ENCODE results near the gene NCAPH2. TPM values are rescaled to one million over a fixed set of nuclear protein-coding genes. Genes with fewer than 3 reads are reported as not detected.

The NCAPH2 gene
- total RNA-seq, 2 donors from 2014 or later = 43.7 to 59.6 TPM

DNA sequence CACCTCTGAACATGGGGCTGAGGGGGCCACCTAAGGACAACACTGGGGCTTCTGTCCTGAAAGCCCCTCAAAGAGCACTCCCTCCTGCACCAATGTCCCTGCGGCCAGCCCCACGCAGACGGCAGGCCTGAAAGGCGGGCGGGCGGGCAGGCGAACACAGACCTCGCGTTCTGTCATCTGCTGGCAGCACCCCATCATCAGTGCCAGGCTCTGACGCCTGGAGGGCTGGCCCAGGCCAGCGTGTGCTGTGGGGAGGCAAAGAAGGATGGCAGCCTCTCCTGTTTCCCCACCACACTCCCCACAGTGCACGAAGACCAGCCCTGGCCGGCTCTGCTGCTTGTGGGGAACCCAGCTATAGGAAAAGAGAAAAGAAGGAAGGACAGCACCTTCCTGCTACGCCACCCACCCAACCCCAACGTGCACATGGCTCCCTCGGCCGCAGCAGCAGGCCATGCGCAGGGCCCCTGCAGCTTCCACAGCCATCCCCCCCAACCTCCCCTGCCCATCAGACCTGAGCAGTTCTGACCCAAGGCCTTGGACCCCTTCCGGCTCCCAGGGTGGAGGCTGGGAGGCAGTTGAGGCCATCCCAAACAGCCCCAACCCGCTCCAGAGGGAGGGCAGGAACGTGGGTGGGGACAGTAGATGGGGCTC, 36.7 kb upstream of the NCAPH2 start:
- no peaks in the 10 kb centered on the region for H3K27me3 ChIP-seq (replicated peaks; ENCODE audit: insufficient read depth)
- H3K4me3 ChIP-seq = no peak overlapping the region
- 60% methylated on average over 21 of the region's 21 CpGs for WGBS
- H3K27ac ChIP-seq = peak overlapping the region in 1 of 2 donors; percentile 28
- no peak for DNase-seq (ENCODE audit: low spot score)
- TF ChIP-seq POLR2A (IDR thresholded peaks at IDR 0.05) = no peak
- no peak for TF ChIP-seq POLR2AphosphoS5 (IDR thresholded peaks at IDR 0.05)
- TF ChIP-seq, protein P1, sequence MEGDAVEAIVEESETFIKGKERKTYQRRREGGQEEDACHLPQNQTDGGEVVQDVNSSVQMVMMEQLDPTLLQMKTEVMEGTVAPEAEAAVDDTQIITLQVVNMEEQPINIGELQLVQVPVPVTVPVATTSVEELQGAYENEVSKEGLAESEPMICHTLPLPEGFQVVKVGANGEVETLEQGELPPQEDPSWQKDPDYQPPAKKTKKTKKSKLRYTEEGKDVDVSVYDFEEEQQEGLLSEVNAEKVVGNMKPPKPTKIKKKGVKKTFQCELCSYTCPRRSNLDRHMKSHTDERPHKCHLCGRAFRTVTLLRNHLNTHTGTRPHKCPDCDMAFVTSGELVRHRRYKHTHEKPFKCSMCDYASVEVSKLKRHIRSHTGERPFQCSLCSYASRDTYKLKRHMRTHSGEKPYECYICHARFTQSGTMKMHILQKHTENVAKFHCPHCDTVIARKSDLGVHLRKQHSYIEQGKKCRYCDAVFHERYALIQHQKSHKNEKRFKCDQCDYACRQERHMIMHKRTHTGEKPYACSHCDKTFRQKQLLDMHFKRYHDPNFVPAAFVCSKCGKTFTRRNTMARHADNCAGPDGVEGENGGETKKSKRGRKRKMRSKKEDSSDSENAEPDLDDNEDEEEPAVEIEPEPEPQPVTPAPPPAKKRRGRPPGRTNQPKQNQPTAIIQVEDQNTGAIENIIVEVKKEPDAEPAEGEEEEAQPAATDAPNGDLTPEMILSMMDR (IDR thresholded peaks at IDR 0.05) = no peak
- H3K9me3 ChIP-seq = no peaks in the 10 kb centered on the region
- H3K36me3 ChIP-seq = peaks cover 6 to 12% of the 10 kb centered on the region in 2 donors
- H3K4me1 ChIP-seq (replicated peaks) = peaks cover 35% of the 10 kb centered on the region
- intact Hi-C loops (cut with DNase I) = no loop called here

DNA sequence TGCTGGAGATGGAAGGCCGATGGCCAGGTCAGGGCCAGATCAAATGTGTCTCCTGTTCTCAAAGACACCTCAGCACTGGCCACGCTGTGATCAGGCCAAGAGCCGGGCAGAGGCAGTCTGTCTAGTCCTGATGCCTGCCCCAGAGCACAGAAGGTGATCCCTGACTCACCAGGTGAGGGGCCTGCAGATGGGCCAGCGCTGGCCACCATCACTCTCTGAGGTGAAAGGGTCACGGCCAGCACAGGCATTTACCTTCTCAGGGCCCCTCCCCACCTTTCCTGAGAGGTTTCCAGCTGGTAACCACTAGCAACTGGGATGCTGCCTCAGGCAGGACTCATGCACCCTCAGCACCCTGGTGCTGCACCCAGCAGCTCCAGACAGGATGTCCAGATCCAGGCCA, 36.1 kb upstream of the NCAPH2 start:
- Histone ChIP-seq H3K9me3 (no peaks in the 10 kb centered on the region), H3K4me1 (replicated peaks) (peaks cover 35% of the 10 kb centered on the region), H3K27me3 (replicated peaks; ENCODE audit: insufficient read depth) (no peaks in the 10 kb centered on the region), H3K27ac (no peak overlapping the region), H3K4me3 (no peak overlapping the region), H3K36me3 (peaks cover 2 to 6% of the 10 kb centered on the region in 2 donors)
- no peak for DNase-seq (ENCODE audit: low spot score)
- TF ChIP-seq POLR2AphosphoS5 (IDR thresholded peaks at IDR 0.05) (no peak), POLR2A (IDR thresholded peaks at IDR 0.05) (no peak)
- TF ChIP-seq, protein P1 (IDR thresholded peaks at IDR 0.05) = no peak
- intact Hi-C loops (cut with DNase I) = no loop called here
- WGBS = 61% methylated on average over 5 of the region's 5 CpGs

DNA sequence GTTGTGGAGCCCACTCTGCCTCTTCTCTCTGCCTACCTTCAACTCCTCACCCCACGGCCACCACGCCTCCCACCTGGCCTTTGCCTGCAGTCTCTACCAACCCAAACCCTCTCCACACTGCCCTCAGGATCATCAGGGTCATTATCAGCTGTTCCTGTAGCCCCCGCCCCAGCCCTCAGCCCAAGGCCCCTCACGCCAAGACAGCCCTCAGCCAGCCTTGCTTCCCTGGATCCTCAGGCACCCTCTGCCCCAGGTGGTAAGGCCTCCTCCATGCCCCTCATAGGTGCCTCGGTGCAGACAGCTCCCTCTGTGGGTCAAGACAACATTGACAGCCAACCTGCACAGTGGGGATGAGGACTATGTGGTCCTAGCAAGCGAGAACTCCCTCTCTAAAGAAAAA, 34.9 kb upstream of the NCAPH2 start:
- Histone ChIP-seq H3K36me3 (no peaks in the 10 kb centered on the region), H3K4me3 (peak overlapping the region; percentile 86), H3K27ac (no peak overlapping the region), H3K27me3 (replicated peaks; ENCODE audit: insufficient read depth) (no peaks in the 10 kb centered on the region), H3K4me1 (replicated peaks) (peaks cover 35% of the 10 kb centered on the region), H3K9me3 (no peaks in the 10 kb centered on the region)
- 83% methylated on average over 6 of the region's 6 CpGs for WGBS
- TF ChIP-seq POLR2A (IDR thresholded peaks at IDR 0.05) = no peak
- TF ChIP-seq POLR2AphosphoS5 (IDR thresholded peaks at IDR 0.05) = no peak
- TF ChIP-seq, protein P1 (IDR thresholded peaks at IDR 0.05) = no peak
- DNase-seq (ENCODE audit: low spot score) = no peak
- intact Hi-C loops (cut with DNase I) = no loop called here

DNA sequence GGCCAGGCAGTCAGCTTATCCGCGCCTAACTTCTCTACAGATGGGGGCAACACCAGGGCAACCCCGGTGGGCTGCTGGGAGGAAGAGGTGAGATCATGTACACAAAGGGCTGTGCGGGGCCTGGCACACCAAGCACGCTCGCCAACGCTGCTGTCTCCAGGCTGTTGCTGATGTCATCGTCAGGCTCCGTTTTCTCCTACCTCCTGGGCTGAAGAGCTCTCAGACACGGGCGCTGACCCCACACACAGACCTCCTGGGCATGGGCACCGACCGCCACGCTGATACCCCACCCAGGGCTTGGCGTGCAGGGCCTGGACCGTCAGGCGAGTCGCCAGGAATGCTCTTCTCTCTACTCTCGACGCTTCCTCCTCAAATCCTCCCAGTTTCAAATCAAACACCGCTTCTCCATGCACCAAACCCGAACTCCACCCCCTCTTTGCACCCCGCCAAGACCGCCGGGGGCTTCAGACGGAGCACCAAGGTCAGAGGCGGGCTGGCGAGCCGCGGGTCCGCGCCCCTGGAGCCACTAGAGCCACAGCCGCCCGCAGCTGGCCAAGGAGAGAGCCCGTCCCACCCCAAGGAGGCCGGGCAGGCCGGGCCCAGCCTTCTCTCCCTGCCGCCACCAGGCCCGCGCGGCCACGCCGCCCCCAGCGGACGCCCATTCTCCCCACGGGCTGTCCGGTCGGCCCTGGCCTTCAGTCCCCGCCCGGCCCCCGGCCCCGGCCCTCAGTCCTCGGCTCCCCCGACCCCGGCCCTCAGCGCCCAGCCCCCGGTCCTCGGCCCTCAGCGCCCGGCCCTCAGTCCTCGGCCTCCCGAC, 34.0 kb upstream of the NCAPH2 start:
- Histone ChIP-seq H3K27me3 (replicated peaks; ENCODE audit: insufficient read depth) (no peaks in the 10 kb centered on the region), H3K4me3 (peak overlapping the region; percentile 86), H3K4me1 (replicated peaks) (peaks cover 35% of the 10 kb centered on the region), H3K36me3 (no peaks in the 10 kb centered on the region), H3K9me3 (no peaks in the 10 kb centered on the region), H3K27ac (peak overlapping the region; percentile 54 to 77)
- DNase-seq (ENCODE audit: low spot score) = no peak
- TF ChIP-seq POLR2A (IDR thresholded peaks at IDR 0.05) (peak; percentile 10), POLR2AphosphoS5 (IDR thresholded peaks at IDR 0.05) (no peak)
- TF ChIP-seq, protein P1 (IDR thresholded peaks at IDR 0.05) = no peak
- intact Hi-C loops (cut with DNase I) = no loop called here
- 9% methylated on average over 33 of the region's 62 CpGs for WGBS
